GM18508 (cell line): ENCODE data around the gene PRDM16.

Experiments
- ATAC-seq: cut with Tn5 transposase; IDR thresholded peaks from one replicate; pipeline ENCODE4 v1.9.1; 2021; ENCODE audit warnings: moderate number of reproducible peaks; ENCODE audit not compliant: insufficient read depth, unreplicated experiment

The PRDM16 gene

DNA sequence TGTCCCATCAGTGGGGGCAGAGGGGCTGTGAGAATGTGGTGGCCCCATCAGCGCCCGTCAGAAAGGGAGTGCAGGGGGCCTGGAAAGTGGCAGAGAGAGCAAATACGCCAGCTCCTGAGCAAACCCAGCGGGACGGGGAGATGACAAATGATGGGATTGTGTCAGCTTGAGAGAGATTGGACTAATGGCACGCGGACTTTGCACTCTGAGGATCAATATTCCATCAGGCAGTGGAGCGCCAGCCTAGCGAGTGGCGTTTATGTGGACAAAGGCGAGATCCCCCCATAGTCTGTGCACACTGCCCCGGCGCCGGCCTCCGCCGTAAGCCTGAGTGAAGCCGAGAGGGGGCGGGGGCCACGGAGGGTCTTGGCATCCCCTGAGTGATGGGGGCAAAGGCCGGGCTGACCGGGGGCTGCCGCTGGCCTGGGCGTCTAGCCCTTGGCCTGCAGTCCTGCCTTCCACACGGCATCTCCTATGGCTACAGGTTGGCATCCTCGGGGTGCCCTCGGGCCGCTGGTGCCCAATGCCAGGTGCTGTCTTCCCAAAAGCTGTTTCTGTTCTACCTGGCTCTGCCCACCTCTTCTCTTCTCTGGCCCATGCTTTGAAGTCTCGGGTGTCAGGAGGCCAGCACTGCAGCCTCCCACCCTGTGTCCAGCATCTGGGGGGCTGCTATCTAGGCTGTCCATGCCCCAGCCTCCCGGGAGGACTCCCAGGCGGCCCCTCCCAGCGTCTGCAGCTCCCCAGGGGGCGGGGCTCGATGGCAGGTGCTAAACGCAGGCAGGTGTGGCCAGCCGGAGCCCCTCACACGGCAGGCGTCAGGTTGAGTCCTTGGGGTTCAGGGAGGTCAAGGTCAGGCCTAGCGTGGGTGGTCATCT lies 46.5 kb downstream of the PRDM16 start:
- ATAC-seq, result no peak

DNA sequence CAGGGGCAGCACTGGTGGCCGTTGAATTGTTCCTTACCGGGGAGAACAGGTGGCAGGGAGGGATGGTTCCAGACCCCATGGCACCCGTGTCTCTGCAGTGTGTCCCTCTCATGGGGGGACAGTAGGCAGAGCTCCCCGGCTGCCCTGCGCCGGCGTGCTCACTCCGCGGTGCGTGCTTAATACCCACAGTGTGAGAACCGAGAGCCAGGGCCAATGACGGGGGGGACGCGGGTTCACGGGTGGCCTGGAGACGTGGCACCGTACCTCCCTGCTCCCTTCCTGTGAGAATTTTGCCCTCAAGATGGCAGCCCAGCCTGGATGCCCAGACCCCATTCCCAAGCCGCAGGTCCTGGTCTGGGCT lies 47.1 kb downstream of the PRDM16 start:
- ATAC-seq, result no peak

DNA sequence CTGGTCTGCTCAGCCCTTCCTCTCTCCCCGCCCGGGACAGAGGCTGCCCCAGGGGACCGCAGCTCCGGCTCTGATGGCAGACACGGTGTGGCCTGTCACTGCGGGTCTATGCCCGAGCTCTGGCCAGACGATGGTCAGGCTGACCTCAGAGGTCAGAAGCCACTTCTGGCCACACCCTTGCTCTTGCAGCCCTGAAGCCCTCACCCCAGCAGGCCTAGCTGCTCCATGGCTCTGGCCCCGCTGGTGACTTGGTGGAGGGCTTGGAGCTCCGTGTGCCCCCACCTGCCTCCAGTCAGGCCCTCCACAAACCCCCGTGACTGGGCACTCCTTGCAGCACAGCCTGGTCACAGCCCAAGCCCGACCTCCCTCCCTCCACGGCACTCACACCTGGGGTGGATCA lies 47.6 kb downstream of the PRDM16 start:
- ATAC-seq, result no peak

DNA sequence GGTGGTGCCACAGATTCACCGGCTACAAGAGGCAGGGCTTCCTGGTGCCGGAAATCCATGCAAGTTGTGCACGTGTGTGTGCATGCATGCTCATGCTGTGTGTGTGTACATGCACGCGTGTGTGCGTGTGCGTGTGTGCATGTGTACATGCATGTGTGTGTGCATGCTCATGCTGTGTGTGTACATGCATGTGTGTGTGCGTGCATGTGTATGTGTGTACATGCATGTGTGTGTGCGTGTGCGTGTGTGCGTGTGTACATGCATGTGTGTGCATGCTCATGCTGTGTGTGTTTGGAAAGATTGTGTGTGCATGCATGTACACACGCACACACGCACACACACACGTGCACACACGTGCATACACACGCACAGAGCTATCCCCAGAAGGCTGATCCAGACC lies 48.9 kb downstream of the PRDM16 start:
- no peak for ATAC-seq

DNA sequence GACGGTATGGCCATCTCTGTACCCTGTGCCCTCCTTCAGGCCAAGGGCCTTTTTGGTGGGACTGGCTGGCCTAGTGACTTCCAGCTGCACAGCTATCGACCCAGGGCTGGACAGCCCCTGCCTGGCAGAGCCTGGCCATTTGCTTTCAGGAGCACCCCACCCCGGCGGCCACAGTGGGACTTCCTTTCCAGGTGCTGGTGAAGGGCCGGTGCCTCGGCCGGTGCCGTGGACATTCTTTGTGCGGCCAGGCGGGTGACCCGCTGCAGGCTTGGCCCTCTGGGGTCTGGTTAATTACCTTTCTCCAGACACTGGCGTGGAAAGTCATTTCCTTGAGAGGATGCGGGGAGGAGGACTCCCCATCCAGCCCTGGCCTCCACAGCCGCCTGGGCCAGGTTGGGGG lies 50.1 kb downstream of the PRDM16 start:
- no peak for ATAC-seq

DNA sequence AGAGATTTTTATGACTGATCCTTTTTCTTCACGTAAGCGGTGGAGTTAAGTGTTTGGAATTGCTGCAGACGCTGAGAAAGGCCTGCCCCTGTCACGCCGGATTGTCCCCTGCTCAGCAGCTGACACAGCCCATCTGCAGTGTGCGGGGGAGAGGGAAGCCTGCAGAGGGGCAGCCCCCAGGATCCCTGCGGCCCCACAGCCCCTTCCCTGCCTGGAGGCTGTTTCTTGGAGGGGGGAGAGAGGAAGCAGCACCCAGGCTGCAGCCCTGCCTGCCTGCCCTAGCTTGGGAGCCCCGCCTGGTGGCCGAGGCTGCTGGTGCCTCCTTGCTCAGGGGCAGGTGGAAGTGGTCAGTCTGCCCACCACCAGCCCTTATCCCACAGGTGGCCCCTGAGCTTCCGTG lies 50.7 kb downstream of the PRDM16 start:
- ATAC-seq, result no peak

DNA sequence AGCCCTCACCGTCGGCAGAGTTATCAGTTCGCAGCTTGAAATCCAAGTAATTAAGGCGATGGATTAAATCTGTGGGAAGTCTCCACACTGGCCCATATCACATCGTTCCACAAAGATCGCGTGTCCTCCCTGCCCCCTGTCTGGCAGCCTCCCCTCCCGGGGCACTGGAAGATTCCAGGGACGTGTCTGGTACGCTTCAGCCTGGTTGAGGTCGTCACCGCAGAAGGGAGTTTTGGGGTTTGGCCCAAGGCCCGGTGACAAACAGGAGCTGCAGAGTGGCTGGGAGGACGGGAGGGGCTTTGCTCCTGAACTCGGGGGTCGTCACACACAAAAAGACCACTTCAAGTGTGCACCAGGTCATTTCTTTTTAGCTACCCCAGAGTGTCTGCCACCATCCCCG lies 51.1 kb downstream of the PRDM16 start:
- no peak for ATAC-seq

DNA sequence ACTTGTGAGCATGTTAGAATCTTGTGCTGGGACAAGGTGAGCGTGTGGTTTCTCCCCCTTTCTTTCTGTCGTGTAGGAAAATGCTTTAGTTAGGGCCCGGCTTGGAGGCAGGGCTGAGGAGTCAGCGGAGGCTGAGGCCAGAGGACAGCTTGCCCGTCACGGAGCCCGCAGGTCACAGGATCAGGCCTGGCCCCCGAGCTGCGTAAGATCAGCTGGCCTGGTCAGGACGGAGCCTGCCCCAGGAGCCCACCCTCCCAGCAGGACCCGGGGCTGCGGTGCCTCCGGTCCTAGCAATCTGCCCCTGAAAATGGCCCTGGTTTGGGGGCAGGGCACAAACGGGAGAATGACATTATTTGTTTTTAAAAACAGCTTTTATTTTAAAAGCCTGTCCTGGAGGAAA lies 52.0 kb downstream of the PRDM16 start:
- no peak for ATAC-seq

DNA sequence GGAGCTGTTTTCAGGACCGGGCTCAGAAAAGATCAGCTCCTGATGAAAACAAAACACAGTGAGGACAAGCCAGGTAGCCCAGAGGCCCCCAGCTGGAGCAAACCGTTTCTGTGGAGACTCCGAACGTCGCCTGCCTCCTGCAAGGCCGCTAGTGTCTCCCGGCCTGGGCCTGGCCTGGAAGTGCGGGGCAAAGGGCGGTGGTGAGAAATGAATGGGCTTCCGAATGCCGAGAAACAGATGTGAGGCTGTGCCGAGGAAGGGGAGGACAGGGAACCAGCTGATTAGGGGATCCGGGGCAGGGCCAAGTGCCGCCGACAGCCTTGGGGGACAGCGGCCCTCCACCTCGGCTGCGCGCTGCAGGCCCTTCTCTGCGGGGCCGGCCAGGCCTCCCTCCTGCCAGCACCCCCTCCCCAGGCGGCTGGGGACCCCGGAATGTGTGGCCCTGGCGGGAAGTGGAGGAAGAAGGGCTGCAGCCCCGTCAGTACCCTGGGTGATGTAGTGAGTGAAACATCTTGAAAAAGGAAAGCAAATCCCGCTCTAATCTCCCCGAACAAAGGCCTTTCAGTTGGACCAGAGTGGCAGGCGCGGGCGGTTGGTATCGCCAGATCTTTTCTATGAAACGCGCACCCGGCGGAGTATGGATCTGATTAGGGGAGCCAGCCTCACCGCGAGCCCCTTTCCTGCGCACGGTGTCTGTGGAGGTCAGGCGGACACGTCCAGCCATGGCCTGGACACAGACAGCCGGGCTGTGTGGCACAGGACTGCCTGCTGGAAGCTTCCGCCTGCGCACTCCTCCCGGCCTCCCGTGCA lies 52.6 kb downstream of the PRDM16 start:
- ATAC-seq, result no peak

DNA sequence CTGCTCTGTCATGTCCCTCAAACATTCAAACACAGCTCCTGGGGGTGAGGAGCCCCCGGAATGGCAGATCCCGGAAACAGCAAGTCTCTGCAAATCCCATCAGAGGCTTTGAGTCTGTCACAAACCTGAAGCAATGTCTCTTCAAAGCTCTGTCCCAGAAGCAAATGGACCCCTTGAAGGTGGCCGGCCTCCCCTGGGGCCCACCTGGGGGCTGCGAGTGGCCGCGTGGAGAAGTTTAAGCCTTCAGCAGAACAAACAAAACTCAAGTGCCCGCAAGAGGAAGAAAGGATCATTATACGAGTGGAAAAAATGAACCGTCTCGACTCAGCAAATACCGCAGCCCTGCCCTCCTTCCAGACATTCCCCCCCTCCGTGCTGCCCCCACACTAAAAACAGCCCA lies 53.3 kb downstream of the PRDM16 start:
- no peak for ATAC-seq

DNA sequence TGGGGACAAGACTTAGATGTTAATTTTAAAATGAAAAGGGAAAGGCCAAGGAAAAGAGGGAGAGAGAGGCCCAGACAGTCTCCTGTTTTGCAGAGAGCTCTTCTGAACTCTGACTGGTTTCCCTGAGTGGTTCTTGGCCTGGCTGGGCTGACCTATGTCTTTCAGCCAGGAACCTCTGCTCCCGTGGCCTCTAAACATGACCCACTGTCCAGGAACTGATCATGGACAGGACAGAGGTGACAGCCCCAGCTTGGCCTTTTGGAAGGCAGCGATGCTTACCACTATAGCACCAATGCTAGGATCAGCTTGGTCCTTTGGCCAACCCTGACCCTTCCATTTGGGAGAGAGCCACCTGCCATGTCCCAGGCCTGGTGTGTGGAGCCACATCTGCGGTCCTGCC lies 55.2 kb downstream of the PRDM16 start:
- no peak for ATAC-seq

DNA sequence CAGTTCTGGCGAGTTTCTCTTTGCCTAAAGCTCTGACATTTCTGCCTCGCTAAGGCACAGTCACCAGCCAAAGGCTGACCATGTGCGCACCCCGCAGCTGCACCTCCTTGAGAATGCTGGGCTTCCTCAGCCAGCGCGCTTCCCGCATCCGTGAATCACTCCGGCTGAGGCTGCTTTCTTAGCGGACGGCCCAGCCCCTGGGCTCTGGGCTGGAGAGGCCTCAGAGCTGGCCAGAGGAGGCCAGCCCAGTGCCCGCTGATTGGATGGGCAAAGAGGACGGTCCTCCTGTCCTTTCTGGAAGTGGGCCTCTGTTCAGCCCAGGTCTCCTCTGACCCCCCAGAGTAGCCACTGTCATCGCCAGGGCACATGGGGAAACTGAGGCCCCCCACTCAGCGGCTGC lies 56.1 kb downstream of the PRDM16 start:
- no peak for ATAC-seq

DNA sequence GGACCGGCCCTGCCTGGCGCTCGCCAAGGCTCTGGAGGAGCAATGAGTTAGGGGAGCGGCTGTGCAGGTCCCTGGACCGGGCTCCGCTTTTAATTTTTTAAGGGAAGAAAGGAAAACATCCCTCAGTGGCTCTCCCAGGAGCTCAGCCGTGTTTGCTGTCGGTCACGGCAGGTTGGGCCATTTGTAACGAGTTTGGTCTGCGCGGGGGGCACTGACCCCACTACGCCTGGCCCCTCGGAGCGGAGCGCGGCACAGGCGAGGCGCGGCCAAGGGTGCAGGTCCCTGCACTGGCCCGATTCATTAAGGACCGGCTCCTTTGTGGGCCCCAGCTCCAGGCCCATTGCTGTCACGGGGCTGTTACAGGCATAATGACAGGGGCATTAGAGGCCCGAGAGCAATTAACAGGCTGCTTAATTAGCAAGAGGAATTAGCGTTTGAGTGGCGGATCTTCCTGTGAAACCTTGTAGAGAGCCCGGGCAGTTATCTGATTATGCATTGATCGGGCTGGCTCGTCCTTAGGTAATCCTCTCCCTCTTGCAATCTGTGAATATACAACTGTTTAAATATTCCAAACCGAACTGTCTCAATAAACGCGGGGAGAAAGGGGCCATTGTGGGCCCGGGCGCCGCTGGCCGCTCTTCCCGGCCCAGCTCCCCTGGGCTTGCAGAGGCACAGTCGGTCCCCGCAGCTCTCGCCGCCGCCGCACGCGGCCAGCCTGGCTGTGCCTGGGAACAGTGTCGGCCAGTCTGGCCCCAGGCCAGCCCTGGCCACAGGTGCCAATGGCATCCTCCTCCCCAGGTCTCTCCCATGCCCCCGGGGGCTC lies 56.8 kb downstream of the PRDM16 start:
- no peak for ATAC-seq

DNA sequence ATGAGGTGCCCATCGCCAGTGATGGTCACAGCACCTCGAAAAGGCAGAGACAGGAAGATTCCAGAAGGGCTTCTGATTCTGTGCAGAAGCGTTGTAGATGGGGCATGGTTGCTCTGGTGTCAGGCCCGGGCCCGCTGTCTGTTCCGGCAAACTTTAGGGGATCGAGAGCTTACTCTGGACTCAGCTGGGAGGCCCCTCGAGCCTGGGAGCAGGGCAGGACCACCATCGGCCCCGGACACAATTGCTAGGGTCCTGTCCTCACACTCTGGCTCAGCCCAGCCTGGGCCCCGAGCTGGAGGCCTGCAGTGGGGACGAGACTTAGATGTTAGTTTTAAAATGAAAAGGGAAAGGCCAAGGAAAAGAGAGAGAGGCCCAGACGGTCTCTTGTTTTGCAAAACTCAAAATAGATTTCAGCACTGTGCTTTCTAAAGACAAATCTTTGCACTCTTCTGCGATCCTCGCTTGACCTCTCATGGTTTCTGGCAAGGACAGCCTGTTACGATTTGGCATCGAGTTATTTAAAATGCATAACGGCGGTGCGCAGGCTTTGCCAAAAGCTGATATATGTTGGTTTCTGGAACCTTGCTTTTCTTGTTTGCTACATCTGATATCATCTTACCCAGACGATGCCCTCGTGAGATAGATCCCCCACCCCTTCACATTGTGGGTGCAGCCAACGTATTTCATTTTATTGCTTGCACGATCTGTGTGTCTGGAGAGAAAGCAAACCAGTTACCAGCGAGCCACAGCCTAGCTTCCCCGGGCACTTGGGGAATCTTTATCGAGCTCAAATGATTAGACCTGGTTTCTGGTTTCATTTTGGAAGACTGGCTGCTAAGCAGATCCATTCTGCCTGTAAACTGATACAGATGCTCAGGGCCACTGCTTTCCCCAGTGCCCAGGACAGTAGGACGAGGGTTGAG lies 58.0 kb downstream of the PRDM16 start:
- ATAC-seq, result no peak

DNA sequence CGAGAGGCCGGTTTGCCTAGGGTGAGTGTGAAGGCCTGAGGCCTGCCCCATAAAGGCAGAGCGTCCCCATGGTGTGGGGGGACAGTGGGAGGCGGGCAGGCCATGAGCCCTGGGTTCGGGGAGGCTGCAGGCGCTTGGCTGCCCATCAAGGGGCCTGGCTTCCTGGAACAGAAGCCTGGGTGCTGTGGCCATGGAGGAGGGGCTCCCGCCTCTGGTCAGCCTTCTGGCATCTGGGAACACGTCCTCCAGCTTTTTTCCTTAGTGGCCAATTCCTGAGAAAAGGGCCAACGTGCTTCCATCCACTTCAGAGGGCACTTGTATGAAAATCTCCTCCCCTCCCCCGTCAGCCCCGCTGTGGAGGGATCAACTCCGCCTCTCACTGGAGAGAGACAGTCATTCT lies 58.7 kb downstream of the PRDM16 start:
- no peak for ATAC-seq

DNA sequence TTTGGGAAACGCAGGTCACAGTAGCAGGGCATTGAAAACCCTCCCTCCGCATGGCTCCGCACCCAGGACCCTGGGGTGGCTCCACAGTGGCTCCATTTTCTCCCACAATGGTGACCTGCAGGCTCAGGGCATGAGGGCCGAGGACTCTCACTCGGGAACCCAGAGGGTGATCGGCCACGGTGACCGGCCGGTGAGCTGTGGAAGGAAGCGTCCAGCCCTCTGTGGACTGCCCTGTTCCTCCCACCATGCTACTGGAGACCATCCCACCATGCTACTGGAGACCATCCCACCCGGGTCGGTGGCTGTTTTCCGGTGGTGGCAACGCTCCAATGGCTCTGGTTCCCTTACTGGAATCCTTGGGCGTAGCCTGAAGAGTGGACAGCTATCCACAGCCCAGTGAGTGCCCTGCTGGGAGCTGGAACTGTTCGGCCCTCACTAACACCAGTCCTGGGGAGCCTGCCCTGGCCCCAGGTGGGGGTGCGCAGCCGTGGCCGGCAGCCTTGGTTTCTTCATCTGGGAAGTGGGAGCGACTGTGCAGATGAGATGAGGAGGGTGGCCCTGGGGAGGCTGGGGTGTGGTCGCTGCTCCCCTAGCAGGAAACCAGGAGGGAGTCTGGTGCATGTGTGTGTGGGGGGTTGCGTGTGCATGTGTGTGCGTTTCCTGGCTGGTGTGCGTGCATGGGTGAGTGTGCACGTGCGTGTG lies 59.6 kb downstream of the PRDM16 start:
- no peak for ATAC-seq

DNA sequence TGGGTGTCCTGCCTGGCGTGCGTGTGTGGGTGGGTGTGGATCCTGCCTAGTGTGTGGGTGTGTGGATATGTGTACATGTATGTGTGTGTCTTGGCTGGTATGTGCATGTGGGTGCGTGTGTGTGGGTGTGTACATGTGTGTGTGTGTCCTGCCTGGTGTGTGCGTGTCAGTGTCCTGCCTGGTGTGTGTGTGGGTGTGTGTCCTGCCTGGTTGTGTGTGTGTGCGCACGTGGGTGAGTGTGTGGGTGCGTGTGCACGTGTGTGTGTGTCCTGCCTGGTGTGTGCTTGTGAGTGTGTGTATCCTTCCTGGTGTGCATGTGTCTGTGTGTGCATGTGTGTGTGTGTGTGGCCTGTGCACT lies 60.1 kb downstream of the PRDM16 start:
- no peak for ATAC-seq

DNA sequence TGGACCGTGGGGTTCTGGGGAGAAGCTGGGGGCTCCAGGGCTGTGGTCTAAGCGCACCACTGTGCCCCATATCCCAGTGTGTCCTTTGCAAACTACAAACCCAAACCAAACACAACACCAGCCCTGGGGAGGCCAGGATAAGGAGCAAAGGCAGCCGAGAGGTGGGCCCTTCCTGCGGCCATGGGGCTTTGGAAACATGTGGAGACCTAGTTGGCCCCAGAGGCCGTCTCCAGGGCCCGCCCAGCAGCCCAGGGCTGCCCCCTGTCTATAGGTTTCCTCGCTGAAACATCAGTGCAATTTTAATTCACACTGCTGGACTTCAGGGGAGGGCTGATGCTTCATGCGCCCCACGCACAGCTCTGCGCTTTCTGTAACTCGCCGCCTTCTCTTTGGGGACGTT lies 61.3 kb downstream of the PRDM16 start:
- no peak for ATAC-seq

DNA sequence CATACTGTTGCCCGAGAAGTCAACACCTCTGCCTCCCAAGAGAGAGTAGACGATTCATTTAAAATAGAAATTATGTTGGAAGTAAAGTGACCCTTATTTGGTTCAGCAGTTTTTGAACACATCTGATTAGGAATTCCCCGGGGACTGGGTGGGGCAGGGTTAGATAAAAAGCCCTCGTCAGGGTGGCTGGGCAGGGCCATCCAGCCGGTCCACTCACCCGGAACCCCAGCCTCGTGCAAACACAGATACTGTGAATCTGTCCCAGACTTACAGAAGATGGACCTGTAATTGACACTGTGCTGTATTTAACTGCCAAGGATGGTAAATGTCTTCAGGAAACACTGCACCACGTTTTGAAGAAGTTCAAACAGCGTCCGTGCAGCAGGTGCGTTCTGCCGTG lies 63.7 kb downstream of the PRDM16 start:
- ATAC-seq, result no peak
